ENCODE results near the gene INSL4. TPM values are rescaled to one million over a fixed set of nuclear protein-coding genes. Genes with fewer than 3 reads are reported as not detected.

Gene INSL4
- total RNA-seq (2014; rRNA removed; shearing (Covaris generic); ENCODE audit: low replicate concordance), result not detected in 2 replicates

GRCh38 chr9:5231212-5231611 is at the start of gene INSL4:
INSL4 (plus strand) TSS chr9:5231419; CDS start chr9:5231524, 105 bp downstream.
- no peak for DNase-seq (ENCODE audit: low read depth)
- in situ Hi-C loops (cut with HindIII; ENCODE audit: low pct_unique_long_range_greater_than_20kb, low sequenced_read_pairs), result no loop called here

- in situ Hi-C loops (cut with HindIII; ENCODE audit: low pct_unique_long_range_greater_than_20kb, low sequenced_read_pairs), result no loop called here
- DNase-seq (ENCODE audit: low read depth), result no peak
These were observed 46.4 kb upstream of the INSL4 start for GRCh38 chr9:5184776-5185175.

- in situ Hi-C loops (cut with HindIII; ENCODE audit: low pct_unique_long_range_greater_than_20kb, low sequenced_read_pairs), result no loop called here
- DNase-seq (ENCODE audit: low read depth), result no peak
These were observed 45.9 kb upstream of the INSL4 start, which contains the start of gene INSL6 for GRCh38 chr9:5185220-5185840. INSL6 (minus strand) TSS chr9:5185639; CDS start chr9:5185602, 37 bp downstream.

GRCh38 chr9:5186416-5187169 is 44.6 kb upstream of the INSL4 start:
- DNase-seq (ENCODE audit: low read depth), result peak; percentile 5
- in situ Hi-C loops (cut with HindIII; ENCODE audit: low pct_unique_long_range_greater_than_20kb, low sequenced_read_pairs), result no loop called here

- DNase-seq (ENCODE audit: low read depth), result no peak
- in situ Hi-C loops (cut with HindIII; ENCODE audit: low pct_unique_long_range_greater_than_20kb, low sequenced_read_pairs), result no loop called here
These were observed 42.9 kb upstream of the INSL4 start for GRCh38 chr9:5188060-5188984.

GRCh38 chr9:5191985-5192384 is 39.2 kb upstream of the INSL4 start:
- no peak for DNase-seq (ENCODE audit: low read depth)
- in situ Hi-C loops (cut with HindIII; ENCODE audit: low pct_unique_long_range_greater_than_20kb, low sequenced_read_pairs), result no loop called here

- no peak for DNase-seq (ENCODE audit: low read depth)
- in situ Hi-C loops (cut with HindIII; ENCODE audit: low pct_unique_long_range_greater_than_20kb, low sequenced_read_pairs), result no loop called here
These were observed 37.9 kb upstream of the INSL4 start for GRCh38 chr9:5193345-5193744.

- in situ Hi-C loops (cut with HindIII; ENCODE audit: low pct_unique_long_range_greater_than_20kb, low sequenced_read_pairs), result no loop called here
- no peak for DNase-seq (ENCODE audit: low read depth)
These were observed 35.8 kb upstream of the INSL4 start for GRCh38 chr9:5195463-5195862.

GRCh38 chr9:5205071-5205470 is 26.1 kb upstream of the INSL4 start:
- DNase-seq (ENCODE audit: low read depth), result no peak
- in situ Hi-C loops (cut with HindIII; ENCODE audit: low pct_unique_long_range_greater_than_20kb, low sequenced_read_pairs), result no loop called here

- no peak for DNase-seq (ENCODE audit: low read depth)
These were observed 665 bp upstream of the INSL4 start for GRCh38 chr9:5230554-5230953.

GRCh38 chr9:5263351-5264218 is 32.4 kb downstream of the INSL4 start:
- no peak for DNase-seq (ENCODE audit: low read depth)
- in situ Hi-C loops (cut with HindIII; ENCODE audit: low pct_unique_long_range_greater_than_20kb, low sequenced_read_pairs), result no loop called here

More at GRCh38 chr9:5230554-5230953, 665 bp upstream of the INSL4 start:
- in situ Hi-C loops (cut with HindIII; ENCODE audit: low pct_unique_long_range_greater_than_20kb, low sequenced_read_pairs), result no loop called here

- in situ Hi-C loops (cut with HindIII; ENCODE audit: low pct_unique_long_range_greater_than_20kb, low sequenced_read_pairs), result no loop called here
- no peak for DNase-seq (ENCODE audit: low read depth)
These were observed 33.0 kb downstream of the INSL4 start for GRCh38 chr9:5264219-5264595.

- in situ Hi-C loops (cut with HindIII; ENCODE audit: low pct_unique_long_range_greater_than_20kb, low sequenced_read_pairs), result no loop called here
- DNase-seq (ENCODE audit: low read depth), result no peak
These were observed 34.7 kb downstream of the INSL4 start for GRCh38 chr9:5265939-5266338.

GRCh38 chr9:5269249-5269715 is 38.1 kb downstream of the INSL4 start:
- peak; percentile 2 for DNase-seq (ENCODE audit: low read depth)

GRCh38 chr9:5274770-5275169 is 43.6 kb downstream of the INSL4 start:
- no peak for DNase-seq (ENCODE audit: low read depth)
- in situ Hi-C loops (cut with HindIII; ENCODE audit: low pct_unique_long_range_greater_than_20kb, low sequenced_read_pairs), result no loop called here

More at GRCh38 chr9:5269249-5269715, 38.1 kb downstream of the INSL4 start:
- in situ Hi-C loops (cut with HindIII; ENCODE audit: low pct_unique_long_range_greater_than_20kb, low sequenced_read_pairs), result no loop called here

GRCh38 chr9:5278486-5278885 is 47.3 kb downstream of the INSL4 start:
- DNase-seq (ENCODE audit: low read depth), result no peak
- in situ Hi-C loops (cut with HindIII; ENCODE audit: low pct_unique_long_range_greater_than_20kb, low sequenced_read_pairs), result no loop called here

All from Caki2 (cell line).